T-helper 22 cell (primary cell): ENCODE measurements around the gene PRX.
"Not testable (repeated sequence)": the region's sequence is repeated elsewhere in the genome, so short reads cannot be mapped to it uniquely, and the experiment has no call there.

Experiments
- DNase-seq: peaks from one replicate; pipeline ENCODE4 v3.0.0-alpha.2; 2020; ENCODE audit warnings: low read depth

PRX gene, protein sequence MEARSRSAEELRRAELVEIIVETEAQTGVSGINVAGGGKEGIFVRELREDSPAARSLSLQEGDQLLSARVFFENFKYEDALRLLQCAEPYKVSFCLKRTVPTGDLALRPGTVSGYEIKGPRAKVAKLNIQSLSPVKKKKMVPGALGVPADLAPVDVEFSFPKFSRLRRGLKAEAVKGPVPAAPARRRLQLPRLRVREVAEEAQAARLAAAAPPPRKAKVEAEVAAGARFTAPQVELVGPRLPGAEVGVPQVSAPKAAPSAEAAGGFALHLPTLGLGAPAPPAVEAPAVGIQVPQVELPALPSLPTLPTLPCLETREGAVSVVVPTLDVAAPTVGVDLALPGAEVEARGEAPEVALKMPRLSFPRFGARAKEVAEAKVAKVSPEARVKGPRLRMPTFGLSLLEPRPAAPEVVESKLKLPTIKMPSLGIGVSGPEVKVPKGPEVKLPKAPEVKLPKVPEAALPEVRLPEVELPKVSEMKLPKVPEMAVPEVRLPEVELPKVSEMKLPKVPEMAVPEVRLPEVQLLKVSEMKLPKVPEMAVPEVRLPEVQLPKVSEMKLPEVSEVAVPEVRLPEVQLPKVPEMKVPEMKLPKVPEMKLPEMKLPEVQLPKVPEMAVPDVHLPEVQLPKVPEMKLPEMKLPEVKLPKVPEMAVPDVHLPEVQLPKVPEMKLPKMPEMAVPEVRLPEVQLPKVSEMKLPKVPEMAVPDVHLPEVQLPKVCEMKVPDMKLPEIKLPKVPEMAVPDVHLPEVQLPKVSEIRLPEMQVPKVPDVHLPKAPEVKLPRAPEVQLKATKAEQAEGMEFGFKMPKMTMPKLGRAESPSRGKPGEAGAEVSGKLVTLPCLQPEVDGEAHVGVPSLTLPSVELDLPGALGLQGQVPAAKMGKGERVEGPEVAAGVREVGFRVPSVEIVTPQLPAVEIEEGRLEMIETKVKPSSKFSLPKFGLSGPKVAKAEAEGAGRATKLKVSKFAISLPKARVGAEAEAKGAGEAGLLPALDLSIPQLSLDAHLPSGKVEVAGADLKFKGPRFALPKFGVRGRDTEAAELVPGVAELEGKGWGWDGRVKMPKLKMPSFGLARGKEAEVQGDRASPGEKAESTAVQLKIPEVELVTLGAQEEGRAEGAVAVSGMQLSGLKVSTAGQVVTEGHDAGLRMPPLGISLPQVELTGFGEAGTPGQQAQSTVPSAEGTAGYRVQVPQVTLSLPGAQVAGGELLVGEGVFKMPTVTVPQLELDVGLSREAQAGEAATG (N-terminal part only)

DNA sequence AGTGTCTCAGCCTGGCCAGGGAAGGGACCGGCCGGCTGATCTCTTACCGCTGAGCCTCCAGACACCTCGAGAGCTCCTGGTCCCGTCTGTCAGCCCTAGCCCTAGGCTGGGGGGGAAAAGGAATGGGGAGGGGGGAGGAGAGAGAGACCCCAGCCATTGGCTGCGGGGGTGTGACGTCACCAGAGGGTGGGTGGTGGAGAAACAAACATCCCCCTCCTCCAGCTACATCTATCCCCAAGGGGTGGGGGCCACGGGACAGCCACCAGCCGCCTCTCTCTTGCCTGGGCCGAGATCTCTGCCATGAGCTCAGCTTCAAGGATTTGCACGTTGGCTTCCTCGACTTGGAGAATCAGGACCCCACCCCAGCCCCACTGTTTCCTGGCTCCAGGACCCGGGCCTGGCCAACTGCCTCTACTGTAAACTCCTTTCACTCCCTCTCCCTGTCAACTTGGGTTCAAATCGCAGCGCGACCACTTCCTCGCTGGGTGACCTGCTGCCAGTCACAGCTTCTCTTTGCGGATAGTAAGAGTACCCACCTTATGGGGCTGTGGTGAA, at the start of gene PRX:
PRX (minus strand) TSS at position 88 of the 555 bp plus-strand sequence. CDS start 5,446 bp downstream, outside the sequence.
- no peak for DNase-seq

DNA sequence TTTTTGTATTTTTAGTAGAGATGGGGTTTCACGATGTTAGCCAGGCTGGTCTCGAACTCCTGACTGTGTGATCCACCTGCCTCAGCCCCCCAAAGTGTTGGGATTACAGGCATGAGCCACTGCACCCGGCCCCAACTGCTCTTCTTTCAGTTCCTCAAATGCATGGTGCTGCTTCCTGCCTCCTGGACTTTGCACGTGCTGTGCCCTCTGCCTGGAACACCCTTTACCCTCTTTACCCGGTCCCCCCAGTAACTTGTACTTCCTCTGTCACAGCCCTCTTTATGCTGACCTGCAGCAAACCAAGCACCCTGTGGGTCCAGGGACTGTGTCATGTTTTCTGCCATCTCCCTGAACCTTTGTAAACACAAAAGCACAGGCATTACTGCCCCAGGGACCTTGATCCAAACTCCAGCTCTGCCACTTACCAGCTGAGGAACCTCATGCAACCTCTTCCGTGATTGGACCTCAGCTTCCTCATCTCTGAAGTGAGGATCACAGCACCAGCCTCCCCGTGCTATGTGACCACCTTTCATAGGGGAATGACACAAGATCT, 48.6 kb upstream of the PRX start:
- no peak for DNase-seq

DNA sequence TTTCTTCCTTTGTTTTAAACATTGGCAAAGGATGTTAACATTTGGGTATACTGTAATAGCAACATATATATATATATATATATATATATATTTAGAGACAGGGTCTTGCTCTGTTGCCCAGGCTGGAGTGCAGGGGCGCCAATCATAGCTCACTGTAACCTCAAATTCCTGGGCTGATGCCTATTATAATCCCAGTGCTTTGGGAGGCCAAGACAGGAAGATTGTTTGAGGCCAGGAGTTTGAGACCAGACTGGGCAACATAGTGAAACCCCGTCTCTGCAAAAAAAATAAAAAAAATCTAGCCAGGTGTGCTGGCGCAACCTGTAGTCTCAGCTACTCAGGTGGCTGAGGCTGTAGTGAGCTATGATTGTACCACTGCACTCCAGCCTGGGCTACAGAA, 47.0 kb upstream of the PRX start:
- no peak for DNase-seq

DNA sequence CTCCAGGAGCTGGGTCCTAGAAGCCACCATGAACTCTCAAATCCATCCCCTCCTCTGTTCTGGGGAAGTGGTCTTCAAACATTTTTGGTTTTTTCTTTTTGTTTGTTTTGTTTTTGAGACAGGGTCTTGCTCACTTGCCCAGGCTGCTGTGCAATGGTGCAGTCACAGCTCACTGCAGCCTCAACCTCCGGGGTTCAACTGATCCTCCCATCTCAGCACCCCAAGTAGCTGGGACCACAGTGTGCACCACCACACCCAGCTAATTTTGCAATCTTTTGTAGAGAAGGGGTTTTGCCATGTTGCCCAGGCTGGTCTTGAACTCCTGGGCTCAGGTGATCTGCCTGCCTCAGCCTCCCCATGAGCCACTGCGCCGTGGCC, 45.4 kb upstream of the PRX start:
- no peak for DNase-seq

DNA sequence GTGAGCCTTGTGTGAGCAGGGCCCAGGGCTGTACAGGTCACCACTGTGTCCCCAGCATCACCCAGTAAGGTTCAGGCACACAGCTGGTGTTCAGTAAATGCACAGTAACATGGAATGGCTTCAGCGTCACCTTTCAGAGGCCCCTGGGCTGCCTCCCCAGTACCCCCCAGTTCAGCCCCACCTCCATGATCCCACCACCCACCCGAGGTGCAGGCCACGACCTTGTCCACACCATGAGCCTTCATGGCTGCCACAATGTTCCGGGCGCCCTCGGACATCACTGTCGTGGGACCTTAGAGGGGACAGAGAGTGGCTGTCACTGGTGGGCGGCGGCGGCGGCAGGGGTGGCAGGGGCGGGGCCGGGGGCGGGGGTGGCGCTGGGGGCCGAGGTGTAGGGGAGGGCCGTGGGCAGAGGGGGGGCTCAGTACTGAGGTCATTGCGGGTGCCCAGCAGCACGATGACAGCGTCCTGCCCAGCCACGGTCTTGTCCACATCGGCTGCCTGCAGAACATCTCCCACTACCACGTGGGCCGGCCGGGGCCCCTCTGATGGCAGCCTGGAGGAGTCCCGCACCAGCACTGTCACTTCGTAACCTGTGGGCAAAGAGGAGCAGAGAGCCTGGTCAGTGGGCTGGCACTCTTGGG, 44.9 kb upstream of the PRX start:
- DNase-seq: no peak

DNA sequence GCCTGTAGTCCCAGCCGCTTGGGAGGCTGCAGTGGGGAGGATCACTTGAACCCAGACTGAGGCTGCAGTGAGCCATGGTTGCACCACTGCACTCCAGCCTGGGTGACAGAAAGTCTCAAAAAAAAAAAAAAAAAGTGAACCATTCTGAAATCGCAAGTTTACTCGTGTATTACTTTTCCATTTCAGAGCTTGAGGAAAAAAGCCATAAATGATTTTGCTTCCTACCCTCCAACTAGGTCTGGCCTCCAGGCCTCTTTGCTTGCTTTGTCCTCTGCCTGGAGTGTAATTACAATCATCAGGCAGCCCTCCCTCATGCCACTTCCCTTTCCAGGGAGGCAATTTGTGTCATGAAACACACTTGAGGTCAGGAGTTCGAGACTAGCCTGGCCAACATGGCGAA, 43.9 kb upstream of the PRX start:
- no peak for DNase-seq

DNA sequence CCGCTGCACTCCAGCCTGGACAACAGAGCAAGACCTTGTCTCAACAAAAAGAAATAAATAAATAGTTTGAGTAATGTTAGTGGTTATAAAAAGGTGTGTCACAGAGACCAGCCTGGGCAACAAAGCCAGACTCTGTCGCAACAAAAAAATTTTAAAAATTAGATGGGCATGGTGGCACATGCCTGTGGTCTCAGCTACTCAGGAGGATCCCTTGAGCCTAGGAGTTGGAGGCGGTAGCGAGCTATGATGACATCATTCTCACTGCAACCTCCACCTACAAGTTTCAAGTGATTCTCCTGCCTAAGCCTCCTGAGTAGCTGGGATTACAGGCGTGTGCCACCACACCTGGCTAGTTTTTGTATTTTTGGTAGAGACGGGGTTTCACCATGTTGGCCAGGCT, 40.8 kb upstream of the PRX start:
- not testable (repeated sequence) for DNase-seq

DNA sequence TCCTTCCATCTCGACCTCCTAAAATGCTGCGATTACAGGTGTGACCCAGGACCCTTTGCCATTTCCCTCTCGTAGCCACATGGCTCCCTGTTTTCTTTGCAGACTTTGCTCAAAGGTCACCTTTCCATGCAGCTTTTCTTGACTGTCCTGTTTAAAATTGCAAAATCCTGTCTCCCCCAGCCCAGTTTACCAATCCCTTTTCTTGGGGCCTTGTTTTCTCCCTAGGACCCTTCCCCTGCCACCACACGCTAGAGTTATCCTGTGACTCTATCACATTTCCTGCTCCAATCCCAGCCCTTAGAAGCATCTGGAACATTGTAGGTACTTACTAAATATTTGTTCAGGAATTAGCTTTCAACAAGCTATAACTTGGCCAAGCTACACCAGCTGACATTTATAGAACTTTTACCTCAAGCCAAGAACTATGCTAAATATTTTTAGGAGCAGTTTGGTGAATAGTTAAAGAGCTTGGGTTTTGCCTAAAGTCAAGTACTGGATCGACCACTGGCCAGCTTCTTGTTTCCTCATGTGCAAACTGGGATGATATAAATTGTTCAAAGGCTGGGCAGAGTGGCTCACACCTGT, 40.1 kb upstream of the PRX start:
- no peak for DNase-seq

DNA sequence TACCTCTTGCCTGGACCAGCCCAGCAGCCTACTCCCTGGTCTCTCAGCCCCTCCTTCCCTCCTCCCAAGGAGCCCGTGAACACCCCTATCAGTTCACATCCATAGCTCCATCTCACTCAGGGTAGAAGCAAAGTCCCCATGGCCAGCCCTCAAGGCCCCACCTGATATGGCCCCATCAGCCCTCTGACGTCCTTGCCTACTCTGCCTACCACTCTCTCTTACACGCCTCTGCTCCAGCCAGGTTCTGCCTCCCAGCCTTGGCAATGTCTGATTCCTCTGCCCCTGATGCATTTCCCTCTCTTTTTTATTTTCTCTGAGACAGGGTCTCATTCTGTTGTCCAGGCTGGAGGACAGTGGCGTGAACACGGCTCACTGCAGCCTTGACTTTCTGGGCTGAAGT, 38.8 kb upstream of the PRX start:
- DNase-seq: no peak

DNA sequence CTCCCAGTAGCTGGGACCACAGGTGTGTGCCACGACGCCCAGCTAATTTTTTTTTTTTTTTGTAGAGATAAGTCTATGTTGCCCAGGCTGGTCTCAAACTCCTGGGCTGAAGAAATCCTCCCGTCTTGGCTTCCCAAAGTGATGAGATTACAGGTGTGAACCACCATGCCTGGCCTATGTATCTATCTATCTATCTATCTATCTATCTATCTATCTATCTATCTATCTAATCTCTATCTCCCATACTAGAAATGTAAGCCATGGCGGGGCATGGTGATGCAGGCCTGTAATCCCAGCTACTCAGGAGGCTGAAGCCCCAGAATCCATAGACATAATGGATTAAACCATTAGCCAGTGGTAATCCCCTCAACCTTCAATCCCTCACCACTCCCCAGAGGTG, 37.5 kb upstream of the PRX start:
- DNase-seq: no peak

DNA sequence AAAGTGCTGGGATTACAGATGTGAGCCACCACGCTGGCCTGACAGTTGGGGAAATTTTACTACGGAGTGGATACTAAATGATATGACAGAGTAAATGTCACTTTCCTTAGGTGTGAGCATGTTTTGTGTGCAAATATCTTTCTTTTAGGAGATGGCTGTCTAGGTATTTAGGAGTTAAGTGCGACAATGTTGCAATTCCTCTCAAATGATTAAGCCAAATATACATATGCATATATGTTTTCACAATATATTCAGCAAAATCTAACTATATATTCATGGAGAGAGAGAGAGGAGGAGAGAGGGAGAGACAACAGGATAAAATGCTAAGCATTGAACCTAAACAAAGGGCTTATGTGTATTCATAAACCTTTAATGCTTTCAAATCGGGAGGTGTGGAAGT, 36.3 kb upstream of the PRX start:
- no peak for DNase-seq

DNA sequence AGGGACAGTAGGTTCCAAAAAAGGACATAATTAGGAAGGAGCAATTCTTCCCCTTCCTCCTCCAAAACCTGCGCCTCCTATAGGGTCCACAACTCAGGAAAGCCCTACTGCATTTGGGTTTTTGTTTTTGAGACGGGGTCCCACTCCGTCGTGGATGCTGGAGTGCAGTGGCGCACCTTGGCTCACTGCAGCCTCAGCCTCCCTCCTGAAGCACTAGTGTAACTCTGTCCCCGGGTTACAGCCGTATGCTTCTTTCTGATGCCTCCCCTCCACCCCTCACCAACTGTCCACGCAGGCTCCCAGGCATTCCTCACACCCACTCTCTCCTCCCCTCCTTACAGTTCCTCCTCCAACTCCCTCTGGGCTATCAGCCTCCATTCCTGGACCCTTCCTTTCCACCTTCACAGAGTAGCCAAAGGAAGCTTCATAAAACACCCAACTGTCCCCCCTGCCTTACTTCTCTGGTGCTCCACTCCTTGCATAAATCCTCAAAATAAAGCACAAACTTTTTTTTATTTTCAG, 33.1 kb upstream of the PRX start:
- DNase-seq: no peak

DNA sequence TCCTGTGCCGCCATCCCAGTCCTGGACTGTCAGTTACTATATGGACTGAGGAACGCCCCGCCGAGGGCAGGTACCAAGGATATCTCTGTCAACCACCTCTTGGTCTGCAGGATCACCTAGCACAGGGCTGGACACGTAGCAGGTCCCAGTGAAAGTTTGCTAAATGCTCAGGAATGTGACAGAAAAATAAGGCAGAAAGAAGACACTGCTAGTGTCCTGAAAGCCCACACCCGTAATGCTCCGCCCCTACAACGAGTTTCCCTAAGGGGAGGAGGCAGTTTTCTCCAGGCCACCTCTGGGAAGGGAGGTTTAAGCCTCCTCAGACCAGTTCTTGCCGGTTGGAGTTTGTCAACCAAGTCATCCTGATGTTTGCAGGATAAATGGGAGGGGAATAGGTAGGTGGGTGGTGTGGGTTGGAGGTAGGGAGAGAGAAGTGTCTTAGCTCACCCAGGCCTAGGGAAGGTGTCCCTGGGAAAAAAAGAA, 32.6 kb upstream of the PRX start:
- DNase-seq: no peak

DNA sequence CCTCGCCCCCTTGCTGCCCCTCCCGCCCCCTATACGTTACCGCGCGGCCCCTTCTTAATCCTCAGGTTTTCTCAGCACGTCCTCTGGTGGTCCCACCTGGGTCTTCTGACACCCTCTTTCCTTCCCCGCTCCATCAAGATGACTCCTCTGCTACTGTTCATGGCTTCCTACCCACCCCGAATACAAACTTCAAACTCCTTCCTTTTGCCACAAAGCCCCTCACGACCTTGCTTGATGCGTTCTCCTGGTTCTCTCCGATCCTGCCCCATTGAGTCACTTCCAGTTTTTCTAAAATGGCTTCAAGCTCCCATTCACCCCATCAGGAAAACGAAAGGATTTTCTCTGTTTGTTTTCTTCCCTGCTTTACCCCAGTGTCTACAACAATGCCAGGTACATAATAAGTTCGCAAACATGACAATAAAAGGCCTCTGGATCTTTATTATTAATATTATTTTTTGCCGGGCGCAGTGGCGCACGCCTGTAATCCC, 31.7 kb upstream of the PRX start:
- no peak for DNase-seq

DNA sequence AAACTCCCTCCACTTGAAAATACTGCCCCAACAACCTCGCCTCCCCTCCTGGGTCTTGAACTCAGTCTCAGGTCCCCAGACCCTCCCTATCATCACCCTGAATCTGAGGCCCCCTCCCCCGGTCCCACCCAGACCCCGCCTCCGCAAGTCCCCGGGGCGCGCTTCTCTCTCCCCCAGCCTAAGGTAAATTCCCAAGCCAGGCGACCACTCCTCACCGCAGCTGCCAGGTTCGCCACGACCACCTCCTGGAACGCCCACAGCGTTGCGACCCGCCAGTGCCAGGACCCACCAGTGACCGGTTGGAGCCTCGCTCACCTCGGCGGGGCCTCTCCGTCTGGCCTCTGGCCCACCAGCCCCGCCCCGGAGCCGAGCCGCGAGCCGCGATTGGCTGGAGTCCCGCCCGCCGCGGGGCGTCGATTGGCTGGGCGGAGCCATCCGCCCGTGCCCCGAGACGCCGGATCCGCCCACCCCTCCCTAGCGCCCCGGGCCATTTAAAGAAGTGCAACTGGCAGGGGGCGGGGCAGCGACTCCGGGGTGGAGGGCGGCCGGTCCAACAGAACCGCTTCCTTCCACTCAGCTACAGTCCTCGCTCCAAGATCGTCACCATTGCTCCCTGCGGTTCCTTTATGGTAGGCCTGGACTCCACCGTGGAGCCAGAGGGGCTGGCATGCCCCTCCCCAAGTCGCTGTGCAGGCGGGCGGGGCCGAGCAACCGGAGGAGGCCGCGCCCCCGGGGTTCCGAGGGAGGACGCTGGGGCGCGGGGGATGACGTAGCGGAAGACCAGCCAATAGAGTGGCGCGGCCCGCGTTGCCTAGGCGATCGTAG, 31.0 kb upstream of the PRX start, which contains the start of gene SERTAD3:
SERTAD3 (minus strand) TSS at position 336 of the 825 bp plus-strand sequence. CDS start 2,255 bp downstream, outside the sequence.
- peak; percentile 92 for DNase-seq

DNA sequence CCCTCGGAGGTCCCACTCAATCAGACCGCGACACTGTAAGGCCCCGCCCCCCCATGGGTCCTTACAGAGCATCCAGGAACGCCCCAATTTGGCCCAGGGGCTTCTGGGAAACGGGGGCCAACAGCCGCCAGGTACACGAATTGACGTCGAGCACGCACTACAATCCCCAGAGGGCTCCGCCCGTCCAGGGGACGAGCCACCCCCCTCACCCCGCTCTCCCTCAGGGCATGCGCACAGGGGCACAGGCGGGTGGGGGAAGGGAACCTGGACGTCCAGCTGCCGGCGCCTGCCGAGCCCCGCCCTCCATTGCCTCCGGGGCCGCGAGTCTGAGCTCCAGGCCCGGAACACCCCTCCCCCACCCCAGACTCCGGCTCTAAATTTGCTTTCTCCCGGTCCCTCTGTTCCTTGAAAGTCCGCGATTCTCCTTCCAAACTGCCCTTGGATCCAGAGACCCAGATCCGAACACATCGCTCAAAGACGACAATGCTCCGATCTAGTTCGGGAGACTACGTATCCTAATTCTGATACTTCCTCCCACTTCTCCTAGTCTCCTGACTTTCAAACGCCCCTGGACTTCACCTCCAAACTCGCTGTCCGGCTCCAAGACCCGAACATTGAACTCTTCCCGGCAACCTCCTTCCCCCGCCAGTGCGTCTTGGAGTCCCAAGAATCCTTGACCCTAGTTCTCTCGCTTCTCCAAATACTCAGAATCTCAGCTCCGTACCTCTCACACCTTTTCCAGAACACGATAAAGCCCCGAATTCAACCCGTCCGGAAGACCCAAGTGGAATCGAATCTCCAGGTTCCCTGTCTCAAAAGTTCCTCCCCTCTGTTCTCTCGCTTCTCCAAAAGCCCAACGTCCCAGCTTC, 30.2 kb upstream of the PRX start:
- DNase-seq: peak; percentile 99

DNA sequence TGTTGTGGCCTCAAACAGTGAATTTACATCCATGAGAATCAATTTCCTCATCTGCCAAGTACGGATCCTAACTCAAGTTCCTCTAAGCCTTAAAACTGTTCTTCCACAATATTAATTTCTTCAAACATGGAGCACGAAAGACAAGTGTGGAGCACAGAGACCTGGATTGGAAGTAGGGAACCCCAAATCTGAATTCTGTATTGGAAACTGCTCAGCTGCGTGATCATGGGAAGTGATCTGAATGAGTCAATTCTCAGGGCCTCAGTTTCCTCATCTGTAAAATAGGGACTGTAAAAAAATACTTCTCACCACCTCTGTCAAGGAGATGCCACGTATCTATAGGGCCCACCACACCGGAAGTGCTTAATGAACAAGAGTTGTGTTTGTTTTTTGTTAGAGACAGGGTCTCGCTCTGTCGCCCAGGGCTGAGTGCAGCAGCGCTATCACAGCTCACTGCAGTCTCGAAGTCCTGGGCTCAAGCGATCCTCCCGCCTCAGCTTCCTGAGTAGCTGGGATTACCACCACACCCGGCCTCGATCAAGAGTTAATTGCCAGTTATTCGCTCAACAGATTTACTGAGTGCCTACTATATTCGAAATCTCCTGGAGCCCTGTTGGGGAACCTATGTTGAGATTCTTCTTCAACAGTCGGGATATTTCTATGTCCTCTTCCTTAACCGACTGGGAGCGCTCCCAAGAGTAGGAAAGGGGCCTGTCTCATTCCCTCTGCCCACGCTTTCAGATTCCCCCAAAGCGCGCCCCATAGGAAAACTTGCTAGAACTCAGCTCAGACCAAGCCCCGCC, 29.4 kb upstream of the PRX start:
- no peak for DNase-seq
